Tibial nerve (tissue), 4 donors: Measurements from ENCODE around the gene EXOSC7.

Experiments
- EP300 ChIP-seq, 2 donors: sonication (generic); formaldehyde crosslinking; IDR thresholded peaks; one replicate each; pipeline ENCODE4 v1.6.1; 2017; ENCODE audit warnings: antibody characterized with exemption in 2 of 2, mild to moderate bottlenecking in 1 of 2
- POLR2A ChIP-seq, 2 donors: fragments of 450-650 bp; IDR thresholded peaks; one replicate each; pipeline ENCODE4 v1.6.1; 2017; ENCODE audit warnings: antibody characterized with exemption in 2 of 2, mild to moderate bottlenecking in 2 of 2, moderate library complexity in 2 of 2
- TF ChIP-seq, protein P1 (sequence below), 5 experiments: fragments of 200-600 bp in 3 of 5; fragments of 450-650 bp in 2 of 5; sonication (generic) in 3 of 5; IDR thresholded peaks; one replicate each; pipeline ENCODE4 v1.5.1; 2016 to 2019; ENCODE audit warnings: antibody characterized with exemption in 5 of 5, mild to moderate bottlenecking in 3 of 5, moderate library complexity in 2 of 5

DNA sequence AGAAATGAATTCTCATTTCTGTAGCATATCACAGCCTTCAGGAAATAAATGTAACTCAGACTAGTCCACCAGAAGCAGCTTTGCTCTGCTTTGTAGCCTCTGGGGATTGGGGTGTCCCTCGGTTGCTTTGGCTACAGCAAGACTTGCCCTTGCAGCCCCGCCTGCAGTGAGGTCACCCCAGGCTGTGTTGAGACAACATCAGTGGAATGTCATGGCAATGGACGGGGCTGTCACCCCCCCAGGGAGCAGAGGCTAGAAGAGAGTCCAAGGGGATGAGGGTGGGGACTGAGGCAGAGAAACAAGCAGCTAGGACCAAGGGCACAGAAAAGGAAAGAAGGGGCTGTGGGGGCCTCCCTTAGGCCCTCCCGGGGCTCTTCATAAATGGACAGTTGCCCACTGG lies 50.9 kb downstream of the EXOSC7 start:
- TF ChIP-seq, protein P1, sequence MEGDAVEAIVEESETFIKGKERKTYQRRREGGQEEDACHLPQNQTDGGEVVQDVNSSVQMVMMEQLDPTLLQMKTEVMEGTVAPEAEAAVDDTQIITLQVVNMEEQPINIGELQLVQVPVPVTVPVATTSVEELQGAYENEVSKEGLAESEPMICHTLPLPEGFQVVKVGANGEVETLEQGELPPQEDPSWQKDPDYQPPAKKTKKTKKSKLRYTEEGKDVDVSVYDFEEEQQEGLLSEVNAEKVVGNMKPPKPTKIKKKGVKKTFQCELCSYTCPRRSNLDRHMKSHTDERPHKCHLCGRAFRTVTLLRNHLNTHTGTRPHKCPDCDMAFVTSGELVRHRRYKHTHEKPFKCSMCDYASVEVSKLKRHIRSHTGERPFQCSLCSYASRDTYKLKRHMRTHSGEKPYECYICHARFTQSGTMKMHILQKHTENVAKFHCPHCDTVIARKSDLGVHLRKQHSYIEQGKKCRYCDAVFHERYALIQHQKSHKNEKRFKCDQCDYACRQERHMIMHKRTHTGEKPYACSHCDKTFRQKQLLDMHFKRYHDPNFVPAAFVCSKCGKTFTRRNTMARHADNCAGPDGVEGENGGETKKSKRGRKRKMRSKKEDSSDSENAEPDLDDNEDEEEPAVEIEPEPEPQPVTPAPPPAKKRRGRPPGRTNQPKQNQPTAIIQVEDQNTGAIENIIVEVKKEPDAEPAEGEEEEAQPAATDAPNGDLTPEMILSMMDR (IDR thresholded peaks at IDR 0.05), result no peak
- TF ChIP-seq POLR2A (IDR thresholded peaks at IDR 0.05) (no peak), EP300 (IDR thresholded peaks at IDR 0.05) (peak in 1 of 2 donors; percentile 51)
